HG03354 (cell line): Measurements from ENCODE around the gene EVL.

Experiments used
- ATAC-seq: cut with Tn5 transposase; IDR thresholded peaks from one replicate; pipeline ENCODE4 v1.9.1; 2021; ENCODE audit warnings: mild to moderate bottlenecking; ENCODE audit not compliant: unreplicated experiment, poor library complexity, severe bottlenecking

EVL gene

DNA sequence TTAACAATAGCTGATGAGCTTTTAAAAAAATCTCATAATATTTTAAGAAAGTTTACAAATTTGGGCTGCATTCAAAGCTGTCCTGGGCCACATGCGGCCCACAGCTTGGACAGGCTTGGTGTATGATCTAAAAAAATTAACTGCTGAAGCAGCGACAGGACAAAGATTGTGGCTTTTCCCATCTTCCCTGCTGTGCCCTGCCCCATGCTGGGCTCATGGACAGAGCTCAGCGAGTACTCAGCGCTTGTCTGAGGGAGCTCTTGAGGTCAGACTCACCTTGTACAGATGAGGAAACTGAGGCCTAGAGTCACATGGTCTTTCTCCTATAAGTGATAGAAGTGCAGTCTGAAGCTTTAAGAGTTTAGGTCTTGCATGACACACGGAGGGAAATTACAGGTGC lies 15.0 kb downstream of the EVL start:
- no peak for ATAC-seq

GRCh38 chr14:100081997-100082625 lies 16.9 kb downstream of the EVL start:
- ATAC-seq: no peak

DNA sequence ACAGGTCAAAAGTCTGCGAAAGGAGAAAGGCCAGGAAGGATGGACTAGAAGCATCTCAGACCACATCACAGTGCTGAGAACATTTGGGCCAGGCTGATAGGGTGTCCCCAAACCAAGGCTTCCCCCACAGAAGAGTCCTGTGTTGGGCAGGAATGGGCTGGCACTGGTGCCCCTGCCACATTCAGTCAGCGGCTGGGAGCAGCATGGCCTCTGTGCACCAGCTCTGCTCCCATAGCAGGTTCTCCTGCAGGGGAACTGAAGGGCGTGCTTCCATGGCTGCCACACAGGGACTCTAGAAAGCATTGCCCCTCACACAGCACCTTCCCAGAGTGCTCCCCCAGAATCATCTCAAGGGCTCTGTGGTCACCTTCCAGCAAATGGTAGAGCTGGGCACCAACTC lies 17.5 kb downstream of the EVL start:
- ATAC-seq: no peak

GRCh38 chr14:100083706-100084105 lies 18.5 kb downstream of the EVL start:
- ATAC-seq: no peak

DNA sequence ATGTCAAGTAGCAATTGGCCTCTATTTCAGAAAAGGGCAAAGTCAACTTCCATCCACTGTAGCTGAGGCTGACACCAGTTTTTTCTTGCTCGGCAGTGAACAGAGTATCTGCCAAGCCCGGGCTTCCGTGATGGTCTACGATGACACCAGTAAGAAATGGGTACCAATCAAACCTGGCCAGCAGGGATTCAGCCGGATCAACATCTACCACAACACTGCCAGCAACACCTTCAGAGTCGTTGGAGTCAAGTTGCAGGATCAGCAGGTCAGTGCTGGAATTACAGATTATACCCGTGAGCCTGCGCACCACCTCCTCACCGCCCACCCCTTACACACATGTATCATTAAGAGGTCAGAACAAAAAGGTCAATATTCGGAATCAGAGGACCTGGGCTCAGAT lies 19.4 kb downstream of the EVL start:
- no peak for ATAC-seq

DNA sequence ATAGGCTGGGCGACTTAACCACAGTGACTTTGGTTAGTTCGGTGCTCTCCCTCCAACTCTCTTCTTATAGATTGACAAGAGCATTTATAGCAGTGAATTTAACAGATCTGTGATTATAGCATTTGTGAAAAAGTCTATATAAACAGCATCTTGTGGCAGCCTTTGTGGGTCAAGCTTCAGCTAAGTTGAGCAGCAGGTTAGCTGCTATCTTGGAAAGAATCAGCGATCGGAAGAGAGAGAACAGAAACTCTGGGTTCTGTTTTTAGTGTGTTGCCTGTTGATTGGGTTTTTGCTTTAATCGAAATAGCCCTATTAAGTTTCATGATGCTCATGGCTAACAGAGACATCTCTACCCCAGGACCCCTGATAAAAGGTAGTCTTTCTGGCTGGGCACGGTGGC lies 20.2 kb downstream of the EVL start:
- no peak for ATAC-seq

- ATAC-seq: no peak
These were observed 21.1 kb downstream of the EVL start for GRCh38 chr14:100086361-100086760.

DNA sequence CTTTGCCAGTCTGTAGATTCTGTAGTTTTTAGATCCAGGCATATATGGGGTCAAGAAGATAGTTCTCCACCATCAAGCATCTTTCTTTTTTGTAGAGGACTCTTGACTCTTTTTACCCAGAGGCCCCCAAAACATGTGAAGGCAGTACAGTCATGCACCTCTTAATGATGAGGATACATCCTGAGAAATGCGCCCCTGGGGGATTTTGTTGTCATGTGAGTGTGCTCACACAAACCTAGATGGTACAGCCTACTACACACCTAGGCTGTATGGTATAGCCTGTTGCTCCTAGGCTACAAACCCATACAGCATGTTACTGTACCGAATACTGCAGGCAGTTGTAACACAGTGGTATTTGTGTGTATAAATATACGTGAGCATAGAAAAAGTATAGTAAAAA lies 23.0 kb downstream of the EVL start:
- no peak for ATAC-seq

GRCh38 chr14:100091386-100091785 lies 26.2 kb downstream of the EVL start:
- no peak for ATAC-seq

- no peak for ATAC-seq
These were observed 27.6 kb downstream of the EVL start for GRCh38 chr14:100092832-100093231.

DNA sequence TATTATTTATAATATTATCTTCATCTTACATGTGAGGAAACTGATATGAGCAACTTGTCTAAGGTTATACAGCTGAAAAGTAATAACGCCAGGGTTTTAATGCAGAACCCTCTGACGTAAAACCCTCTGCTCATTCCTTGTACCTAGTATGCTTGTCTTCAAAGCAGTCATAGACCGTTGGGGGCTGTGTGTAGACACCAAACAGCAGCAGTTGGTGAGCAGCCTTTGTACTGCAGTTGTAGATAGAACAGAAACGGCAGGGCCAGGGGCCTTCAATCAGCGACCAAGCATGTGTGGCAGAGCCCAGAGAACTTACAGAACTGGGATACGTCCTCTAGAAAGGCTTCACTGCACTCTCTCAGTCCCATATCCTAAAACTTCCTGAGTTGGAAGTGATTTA lies 28.1 kb downstream of the EVL start:
- no peak for ATAC-seq

- no peak for ATAC-seq
These were observed 31.4 kb downstream of the EVL start for GRCh38 chr14:100096656-100097055.

GRCh38 chr14:100098171-100098570 lies 32.9 kb downstream of the EVL start:
- no peak for ATAC-seq

GRCh38 chr14:100100032-100100703 lies 34.9 kb downstream of the EVL start:
- ATAC-seq: no peak

DNA sequence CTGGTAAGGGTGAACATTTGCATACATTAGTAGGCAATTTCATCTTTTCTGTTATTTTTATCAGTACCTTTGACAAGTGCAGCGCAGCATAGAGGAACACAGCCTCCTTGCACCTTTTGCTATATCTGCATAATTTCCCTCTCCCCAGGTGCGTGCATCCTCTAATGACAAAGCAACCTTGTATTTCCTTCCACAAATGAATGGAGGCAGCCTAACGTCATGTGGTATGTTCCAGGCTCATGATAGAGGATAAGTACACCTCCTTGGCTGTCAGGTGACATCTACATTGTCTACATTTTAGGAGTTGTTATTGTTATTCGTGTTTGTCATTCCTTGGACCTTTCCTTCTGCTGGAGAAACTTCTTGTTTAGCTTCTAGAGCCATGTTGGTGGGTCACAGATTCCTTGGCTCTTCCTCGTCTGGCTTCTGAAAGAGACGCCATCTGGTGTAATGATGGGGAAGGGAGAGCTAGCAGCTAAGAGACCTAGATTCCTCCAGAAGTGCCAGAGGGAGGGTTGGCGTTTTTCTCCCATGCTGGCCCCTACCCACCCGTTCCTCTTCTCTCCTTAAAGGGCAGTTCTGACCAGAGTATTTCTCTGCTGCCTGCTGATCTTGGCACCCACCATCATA lies 37.0 kb downstream of the EVL start:
- no peak for ATAC-seq

DNA sequence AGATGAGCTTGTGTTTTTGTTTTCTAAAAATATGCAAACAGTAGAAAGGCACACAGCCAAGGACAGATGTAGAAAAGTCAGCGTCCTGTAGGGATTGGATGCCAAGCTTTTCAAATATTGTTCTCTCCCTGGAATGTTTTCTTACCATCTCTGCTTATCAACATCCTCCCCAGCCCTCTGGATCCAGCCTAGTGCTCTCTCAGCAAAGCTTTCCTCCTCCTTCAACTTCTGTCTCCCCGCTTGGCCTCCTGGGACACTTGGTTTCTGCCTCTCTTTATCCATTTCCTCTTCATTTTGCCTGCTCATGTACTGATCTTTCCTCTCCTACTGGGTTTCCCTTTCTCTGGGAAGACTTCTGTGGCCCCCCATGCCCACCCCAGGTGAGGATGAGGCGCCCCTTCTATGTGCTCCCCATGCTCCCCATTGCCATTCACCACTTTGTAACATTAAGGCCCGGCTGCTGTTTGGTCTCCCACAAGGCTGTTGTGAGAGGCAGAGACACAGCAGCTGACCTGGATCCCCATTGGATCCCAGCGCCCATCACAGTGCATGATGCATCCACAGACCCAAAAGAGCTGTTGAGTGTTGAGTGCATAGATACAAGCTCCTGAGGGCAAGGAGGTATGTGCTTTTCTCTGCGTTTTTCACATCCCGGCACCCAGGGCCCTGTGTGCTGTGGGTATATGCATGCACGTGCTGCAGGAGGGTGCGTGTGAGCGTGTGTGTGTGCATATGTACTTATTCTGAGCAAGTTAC lies 38.2 kb downstream of the EVL start:
- no peak for ATAC-seq

- ATAC-seq: no peak
These were observed 38.8 kb downstream of the EVL start for GRCh38 chr14:100104006-100104352.

DNA sequence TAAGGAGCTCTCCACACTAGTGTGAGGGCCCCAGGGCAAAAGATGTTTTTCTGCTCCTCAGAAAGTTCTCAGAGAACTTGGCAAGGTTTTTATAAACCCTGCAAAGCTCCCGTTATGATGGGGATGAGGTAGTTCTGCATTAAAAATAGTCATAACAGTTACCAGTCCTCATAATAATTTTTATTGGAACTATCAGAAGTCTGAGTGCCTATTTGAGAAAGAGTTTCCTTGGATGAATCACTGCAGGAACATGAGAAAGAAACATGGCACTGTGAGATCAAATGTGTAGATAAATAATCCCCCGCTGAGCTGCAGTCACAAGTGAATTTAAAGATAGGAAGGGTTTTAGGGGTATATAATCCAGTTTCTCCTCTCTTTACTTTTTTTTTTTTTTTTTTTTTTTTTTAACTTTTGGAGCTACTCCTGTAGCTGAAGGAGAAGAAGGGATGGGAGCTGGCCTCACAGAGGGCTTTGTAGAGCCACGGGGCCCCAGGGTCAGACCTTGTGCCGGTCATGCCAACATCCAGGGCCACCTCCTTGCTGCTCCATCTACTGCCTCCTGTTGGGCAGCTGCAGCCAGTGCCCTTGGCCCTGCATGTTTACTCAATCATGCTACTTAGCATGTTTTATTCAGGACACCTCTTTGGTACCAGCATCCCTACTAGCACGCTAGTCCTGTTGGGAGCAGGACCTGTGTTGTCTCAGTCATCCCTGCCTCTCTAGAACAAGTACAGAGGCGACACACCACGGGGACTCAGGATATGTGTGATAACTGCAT lies 39.5 kb downstream of the EVL start:
- no peak for ATAC-seq

- no peak for ATAC-seq
These were observed 40.3 kb downstream of the EVL start for GRCh38 chr14:100105357-100106169.
